Measurements from ENCODE around the gene HOXC13. TPM values are rescaled to one million over a fixed set of nuclear protein-coding genes. Genes with fewer than 3 reads are reported as not detected.

The HOXC13 gene
- total and polyA plus RNA-seq, 2 donors (not counting 1 experiment from before 2014, with no cell fraction given): not detected

- no peak overlapping the region for H3K9ac ChIP-seq (ENCODE audit: insufficient read depth, low read length)
- H3K4me1 ChIP-seq (ENCODE audit: control insufficient read depth, extremely low read depth, insufficient read depth, low read length): no peaks in the 10 kb centered on the region
- TF ChIP-seq EZH2 (IDR thresholded peaks at IDR 0.05; ENCODE audit: low read length, missing control alignments) (no peak), CTCF (conservative IDR thresholded peaks at IDR 0.05 in 1 of 2, IDR thresholded peaks at IDR 0.05 in 1 of 2; ENCODE audit: low read depth in 1 of 2, low read length in 2 of 2) (no peak)
- H3K79me2 ChIP-seq (ENCODE audit: control insufficient read depth, insufficient read depth, low read length): no peaks in the 10 kb centered on the region
- no peak overlapping the region for H3K27ac ChIP-seq (ENCODE audit: insufficient read depth, low read length)
- no peak overlapping the region for H3K4me2 ChIP-seq (ENCODE audit: extremely low read depth, insufficient read depth, low read length)
- H3K4me3 ChIP-seq (replicated peaks in 1 of 4; ENCODE audit: control extremely low read depth in 1 of 4, insufficient read depth in 1 of 4, low read depth in 3 of 4, low read length in 4 of 4): no peak overlapping the region
- no peak for DNase-seq (ENCODE audit: low read depth in 2 of 2)
- H3K27me3 ChIP-seq (ENCODE audit: control insufficient read depth, insufficient read depth, low read length): peaks cover 96% of the 10 kb centered on the region
- H4K20me1 ChIP-seq (ENCODE audit: control insufficient read depth, extremely low read depth, insufficient read depth, low read length): no peaks in the 10 kb centered on the region
- H3K36me3 ChIP-seq (ENCODE audit: control insufficient read depth, insufficient read depth, low read length): no peaks in the 10 kb centered on the region
- no peak overlapping the region for H2AFZ ChIP-seq (ENCODE audit: low read length)
- H3K9me3 ChIP-seq (ENCODE audit: control insufficient read depth, insufficient read depth, low read depth, low read length): no peaks in the 10 kb centered on the region
Measured at GRCh38 chr12:53956251-53956887, 17.7 kb downstream of the HOXC13 start.

- Histone ChIP-seq H3K79me2 (ENCODE audit: control insufficient read depth, insufficient read depth, low read length) (no peaks in the 10 kb centered on the region), H3K9ac (ENCODE audit: insufficient read depth, low read length) (no peak overlapping the region), H3K27me3 (ENCODE audit: control insufficient read depth, insufficient read depth, low read length) (peaks cover 96% of the 10 kb centered on the region), H3K4me3 (replicated peaks in 1 of 4; ENCODE audit: control extremely low read depth in 1 of 4, insufficient read depth in 1 of 4, low read depth in 3 of 4, low read length in 4 of 4) (no peak overlapping the region), H4K20me1 (ENCODE audit: control insufficient read depth, extremely low read depth, insufficient read depth, low read length) (no peaks in the 10 kb centered on the region), H3K27ac (ENCODE audit: insufficient read depth, low read length) (no peak overlapping the region), H3K4me1 (ENCODE audit: control insufficient read depth, extremely low read depth, insufficient read depth, low read length) (no peaks in the 10 kb centered on the region), H3K36me3 (ENCODE audit: control insufficient read depth, insufficient read depth, low read length) (no peaks in the 10 kb centered on the region), H2AFZ (ENCODE audit: low read length) (no peak overlapping the region), H3K9me3 (ENCODE audit: control insufficient read depth, insufficient read depth, low read depth, low read length) (no peaks in the 10 kb centered on the region), H3K4me2 (ENCODE audit: extremely low read depth, insufficient read depth, low read length) (no peak overlapping the region)
- TF ChIP-seq CTCF (conservative IDR thresholded peaks at IDR 0.05 in 1 of 2, IDR thresholded peaks at IDR 0.05 in 1 of 2; ENCODE audit: low read depth in 1 of 2, low read length in 2 of 2): no peak
- TF ChIP-seq EZH2 (IDR thresholded peaks at IDR 0.05; ENCODE audit: low read length, missing control alignments): peak; percentile 50
- DNase-seq (ENCODE audit: low read depth in 2 of 2): no peak
Measured at GRCh38 chr12:53956914-53957536, 18.4 kb downstream of the HOXC13 start.

- H3K4me1 ChIP-seq (ENCODE audit: control insufficient read depth, extremely low read depth, insufficient read depth, low read length): no peaks in the 10 kb centered on the region
- no peak for DNase-seq (ENCODE audit: low read depth in 2 of 2)
- no peaks in the 10 kb centered on the region for H4K20me1 ChIP-seq (ENCODE audit: control insufficient read depth, extremely low read depth, insufficient read depth, low read length)
- H3K9me3 ChIP-seq (ENCODE audit: control insufficient read depth, insufficient read depth, low read depth, low read length): no peaks in the 10 kb centered on the region
- H3K4me3 ChIP-seq (replicated peaks in 1 of 4; ENCODE audit: control extremely low read depth in 1 of 4, insufficient read depth in 1 of 4, low read depth in 3 of 4, low read length in 4 of 4): no peak overlapping the region
- no peak overlapping the region for H3K9ac ChIP-seq (ENCODE audit: insufficient read depth, low read length)
- no peaks in the 10 kb centered on the region for H3K36me3 ChIP-seq (ENCODE audit: control insufficient read depth, insufficient read depth, low read length)
- peaks cover 93% of the 10 kb centered on the region for H3K27me3 ChIP-seq (ENCODE audit: control insufficient read depth, insufficient read depth, low read length)
- no peaks in the 10 kb centered on the region for H3K79me2 ChIP-seq (ENCODE audit: control insufficient read depth, insufficient read depth, low read length)
- H3K4me2 ChIP-seq (ENCODE audit: extremely low read depth, insufficient read depth, low read length): no peak overlapping the region
- no peak overlapping the region for H2AFZ ChIP-seq (ENCODE audit: low read length)
- no peak overlapping the region for H3K27ac ChIP-seq (ENCODE audit: insufficient read depth, low read length)
- no peak for TF ChIP-seq EZH2 (IDR thresholded peaks at IDR 0.05; ENCODE audit: low read length, missing control alignments)
- TF ChIP-seq CTCF (conservative IDR thresholded peaks at IDR 0.05 in 1 of 2, IDR thresholded peaks at IDR 0.05 in 1 of 2; ENCODE audit: low read depth in 1 of 2, low read length in 2 of 2): no peak
Measured at GRCh38 chr12:53958128-53958527, 19.5 kb downstream of the HOXC13 start.

All from fibroblast of lung (primary cell).